ENCODE measurements around the gene HIPK3.

HIPK3 gene

GRCh38 chr11:33257160-33257896, at the start of gene HIPK3:
Gene HIPK3, plus strand, starts transcription at chr11:33257381.
- DNase-seq (ENCODE audit: extremely low spot score): peak; percentile 91
- ChIA-PET CTCF (interaction anchor here (1.6 kb wide), 2 partner anchors 11 to 12 kb away, joined by 4 read pairs; no protein-coding TSS in a partner anchor), POLR2A (no interaction called here)
- peak; percentile 73 for TF ChIP-seq CTCF (IDR thresholded peaks at IDR 0.05; ENCODE audit: control extremely low read depth, extremely low read depth, low read depth, missing control alignments)

- POLR2A ChIA-PET: interaction anchor here (0.7 kb wide), 1 partner anchor 1943 kb away, joined by 6 read pairs; no protein-coding TSS in a partner anchor
- no peak for TF ChIP-seq CTCF (IDR thresholded peaks at IDR 0.05; ENCODE audit: control extremely low read depth, extremely low read depth, low read depth, missing control alignments)
- DNase-seq (ENCODE audit: extremely low spot score): no peak
- CTCF ChIA-PET: interaction anchor here (1.0 to 1.8 kb wide), 3 partner anchors 17 to 283 kb away, joined by 3 to 5 read pairs (median 3); no protein-coding TSS in a partner anchor
Observed at GRCh38 chr11:33207408-33207985, 49.7 kb upstream of the HIPK3 start.

GRCh38 chr11:33208150-33208549, 49.0 kb upstream of the HIPK3 start:
- no peak for DNase-seq (ENCODE audit: extremely low spot score)
- POLR2A ChIA-PET: interaction anchor here (0.6 to 0.7 kb wide), 2 partner anchors 159 to 1943 kb away, joined by 3 to 6 read pairs; no protein-coding TSS in a partner anchor
- TF ChIP-seq CTCF (IDR thresholded peaks at IDR 0.05; ENCODE audit: control extremely low read depth, extremely low read depth, low read depth, missing control alignments): no peak
- CTCF ChIA-PET: interaction anchor here (0.6 to 1.8 kb wide), 4 partner anchors 15 to 284 kb away, joined by 3 to 5 read pairs (median 3); no protein-coding TSS in a partner anchor

- CTCF ChIA-PET: interaction anchor here (0.9 kb wide), 1 partner anchor 19 kb away, joined by 3 read pairs; no protein-coding TSS in a partner anchor
- no peak for TF ChIP-seq CTCF (IDR thresholded peaks at IDR 0.05; ENCODE audit: control extremely low read depth, extremely low read depth, low read depth, missing control alignments)
- DNase-seq (ENCODE audit: extremely low spot score): no peak
- POLR2A ChIA-PET: no interaction called here
Observed at GRCh38 chr11:33211153-33211552, 46.0 kb upstream of the HIPK3 start.

GRCh38 chr11:33211580-33211979, 45.6 kb upstream of the HIPK3 start:
- TF ChIP-seq CTCF (IDR thresholded peaks at IDR 0.05; ENCODE audit: control extremely low read depth, extremely low read depth, low read depth, missing control alignments): no peak
- DNase-seq (ENCODE audit: extremely low spot score): no peak
- CTCF ChIA-PET: no interaction called here
- POLR2A ChIA-PET: no interaction called here

- POLR2A ChIA-PET: no interaction called here
- no peak for DNase-seq (ENCODE audit: extremely low spot score)
- CTCF ChIA-PET: no interaction called here
- TF ChIP-seq CTCF (IDR thresholded peaks at IDR 0.05; ENCODE audit: control extremely low read depth, extremely low read depth, low read depth, missing control alignments): no peak
Observed at GRCh38 chr11:33214187-33214586, 43.0 kb upstream of the HIPK3 start.
